HG02763 (cell line): ENCODE data around the gene RPL35.
"Not testable (repeated sequence)": the region's sequence is repeated elsewhere in the genome, so short reads cannot be mapped to it uniquely, and the experiment has no call there.

Experiments used
- ATAC-seq: cut with Tn5 transposase; IDR thresholded peaks from one replicate; pipeline ENCODE4 v1.9.1; 2021; ENCODE audit warnings: mild to moderate bottlenecking, moderate library complexity; ENCODE audit not compliant: unreplicated experiment

Gene RPL35

DNA sequence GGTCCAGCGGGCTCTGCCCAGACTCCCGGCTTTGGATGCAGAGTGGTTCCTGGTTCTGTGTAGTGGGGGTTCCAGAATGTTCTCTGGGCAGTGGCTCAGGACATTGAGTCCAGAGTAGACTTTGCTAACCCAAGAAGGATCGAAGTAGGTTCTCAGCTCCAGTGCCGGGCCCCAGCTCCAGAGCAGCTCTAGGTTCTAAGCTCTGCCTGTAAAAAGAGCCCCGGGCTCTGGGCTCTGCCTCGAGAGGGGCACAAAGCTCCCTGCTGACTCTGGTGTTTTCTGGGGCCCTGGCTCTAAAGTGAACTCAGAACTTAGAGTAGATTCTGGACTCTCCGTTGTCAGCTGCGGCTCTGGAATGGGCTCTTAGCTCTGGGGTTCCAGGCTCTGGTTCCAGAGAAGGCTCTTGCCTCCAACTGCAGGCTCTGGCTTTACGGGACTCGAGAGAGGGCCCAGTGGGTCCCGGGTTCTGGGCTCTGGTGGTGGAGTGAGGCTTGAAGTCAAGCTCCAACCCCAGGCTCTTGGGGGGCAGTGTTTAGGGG is 8.1 kb downstream of the RPL35 start:
- ATAC-seq: no peak

DNA sequence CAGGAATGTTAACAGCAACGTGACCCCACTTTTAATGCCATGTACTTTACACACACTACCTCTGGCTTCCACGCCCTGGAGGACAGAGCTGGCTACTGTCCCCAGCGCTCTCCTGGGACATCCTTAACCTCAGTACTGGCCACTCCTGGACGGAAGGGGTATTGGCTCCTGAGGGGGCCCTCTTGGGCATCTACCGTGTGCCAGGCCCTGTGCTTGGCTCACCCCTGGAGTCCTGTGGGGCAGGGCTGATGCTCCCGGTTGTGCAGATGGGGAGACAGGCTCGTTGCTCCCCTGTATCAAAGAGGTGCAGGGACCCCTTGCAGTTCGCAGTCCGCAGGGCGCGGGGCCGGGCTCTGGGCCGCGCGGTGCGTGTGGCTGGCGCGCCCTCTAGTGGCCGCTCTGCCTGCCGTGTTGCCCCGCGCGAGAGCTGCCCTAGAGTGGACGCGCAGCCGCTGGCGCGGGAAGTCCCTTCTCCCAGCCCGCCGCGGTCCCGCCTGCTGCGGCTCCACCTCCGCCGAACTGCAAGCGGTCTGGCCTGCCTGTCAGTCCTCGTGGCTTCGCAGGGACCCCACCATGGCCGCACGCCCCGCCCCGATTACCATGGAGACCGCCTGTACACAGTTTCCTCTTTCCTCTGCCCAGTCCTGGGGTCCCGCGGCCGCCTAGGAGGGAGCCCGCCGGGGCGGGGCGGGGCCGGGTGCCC is 8.8 kb downstream of the RPL35 start, which contains the start of gene WDR38:
WDR38 (plus strand) TSS at position 632 of the 703 bp plus-strand sequence. CDS start 72 bp downstream, outside the sequence.
- peak; percentile 62 for ATAC-seq

GRCh38 chr9:124852121-124852828 is 9.5 kb downstream of the RPL35 start:
- ATAC-seq: no peak

- ATAC-seq: no peak
These were observed 12.0 kb downstream of the RPL35 start for GRCh38 chr9:124849801-124850200.

GRCh38 chr9:124846969-124847368 is 14.8 kb downstream of the RPL35 start:
- no peak for ATAC-seq

- ATAC-seq: not testable (repeated sequence)
These were observed 15.3 kb downstream of the RPL35 start for GRCh38 chr9:124846467-124846866.

DNA sequence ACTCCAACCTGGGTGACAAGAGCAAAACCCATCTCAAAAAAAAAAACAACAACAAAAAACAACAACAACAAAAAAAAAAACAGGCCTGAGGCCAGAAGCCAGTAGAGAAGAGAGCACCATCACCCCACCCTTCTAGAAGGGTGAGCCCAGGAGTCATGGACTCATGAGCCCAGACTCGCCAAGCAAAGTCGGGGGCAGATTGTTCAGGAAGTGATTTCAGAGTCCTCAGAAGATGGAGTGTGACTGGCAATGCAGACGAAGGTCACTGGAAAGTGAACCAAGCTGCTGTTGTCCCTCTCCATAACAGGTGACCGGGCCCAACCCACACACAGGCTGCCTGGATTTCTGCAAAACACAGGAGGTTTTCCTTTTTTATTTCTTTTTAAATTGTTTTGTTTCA is 17.5 kb downstream of the RPL35 start:
- ATAC-seq: no peak

DNA sequence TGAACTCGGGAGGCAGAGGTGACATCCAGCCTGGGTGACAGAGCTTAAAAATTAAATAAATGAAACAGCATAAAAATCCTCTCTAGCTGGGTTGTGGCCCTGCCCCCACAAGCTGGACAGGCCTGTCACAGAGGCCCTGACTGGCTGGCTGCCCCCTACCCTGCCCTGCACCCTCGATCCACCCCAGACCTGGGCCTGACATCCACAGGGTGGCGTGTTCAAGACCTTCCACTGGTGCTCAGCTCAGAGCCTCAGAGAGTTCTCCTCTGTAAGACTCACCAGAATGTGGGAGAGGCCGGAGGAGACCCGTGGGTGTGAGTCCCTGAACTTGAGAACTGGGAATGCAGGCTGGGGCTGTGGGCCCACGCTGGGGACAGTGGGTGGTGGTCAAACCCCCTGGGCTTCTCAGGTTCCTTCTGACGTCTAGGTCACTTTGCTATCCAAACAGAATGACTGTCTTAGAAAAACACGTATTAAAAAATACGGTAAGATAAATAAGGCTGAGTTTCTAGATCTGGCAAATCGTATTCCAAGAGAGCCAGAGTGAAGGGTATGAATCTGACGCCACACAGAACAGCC is 18.2 kb downstream of the RPL35 start:
- no peak for ATAC-seq

DNA sequence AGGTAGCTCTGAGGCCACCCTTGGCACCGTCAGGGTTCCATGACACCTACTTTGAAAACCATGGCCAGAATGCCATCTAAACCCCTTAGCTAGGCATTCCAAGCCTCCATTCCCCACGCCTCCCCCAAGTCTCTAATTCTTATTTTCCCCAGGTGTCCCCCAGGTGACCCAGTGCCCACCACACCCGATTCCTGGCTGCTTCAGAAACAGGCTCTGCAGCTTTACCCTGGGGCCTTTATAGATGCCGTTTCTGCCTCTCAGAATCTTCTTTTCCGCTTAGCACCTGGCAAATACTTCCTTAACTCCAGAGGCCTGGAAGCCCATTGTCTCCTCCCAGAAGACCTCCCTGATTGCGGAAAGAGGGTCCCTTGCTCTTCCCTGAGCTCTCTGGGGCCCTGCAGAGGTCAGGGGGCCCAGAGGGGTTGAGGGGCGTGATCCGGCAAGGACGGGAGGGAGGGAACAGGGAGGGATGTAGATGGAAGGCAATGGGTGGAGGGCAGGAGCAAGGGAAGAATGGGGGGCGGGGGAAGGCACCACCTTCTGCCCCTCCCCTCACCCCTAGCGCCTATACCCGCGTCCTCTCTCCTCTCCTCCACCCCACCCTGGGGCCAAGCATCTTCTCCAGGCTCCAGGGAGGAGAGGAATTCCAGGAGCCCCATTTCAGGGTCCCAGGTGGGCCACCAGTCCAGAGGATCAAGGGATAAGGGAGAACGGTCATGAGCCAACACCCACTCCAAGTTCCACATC is 20.5 kb downstream of the RPL35 start:
- no peak for ATAC-seq

GRCh38 chr9:124840300-124840833 is 21.4 kb downstream of the RPL35 start:
- ATAC-seq: no peak

DNA sequence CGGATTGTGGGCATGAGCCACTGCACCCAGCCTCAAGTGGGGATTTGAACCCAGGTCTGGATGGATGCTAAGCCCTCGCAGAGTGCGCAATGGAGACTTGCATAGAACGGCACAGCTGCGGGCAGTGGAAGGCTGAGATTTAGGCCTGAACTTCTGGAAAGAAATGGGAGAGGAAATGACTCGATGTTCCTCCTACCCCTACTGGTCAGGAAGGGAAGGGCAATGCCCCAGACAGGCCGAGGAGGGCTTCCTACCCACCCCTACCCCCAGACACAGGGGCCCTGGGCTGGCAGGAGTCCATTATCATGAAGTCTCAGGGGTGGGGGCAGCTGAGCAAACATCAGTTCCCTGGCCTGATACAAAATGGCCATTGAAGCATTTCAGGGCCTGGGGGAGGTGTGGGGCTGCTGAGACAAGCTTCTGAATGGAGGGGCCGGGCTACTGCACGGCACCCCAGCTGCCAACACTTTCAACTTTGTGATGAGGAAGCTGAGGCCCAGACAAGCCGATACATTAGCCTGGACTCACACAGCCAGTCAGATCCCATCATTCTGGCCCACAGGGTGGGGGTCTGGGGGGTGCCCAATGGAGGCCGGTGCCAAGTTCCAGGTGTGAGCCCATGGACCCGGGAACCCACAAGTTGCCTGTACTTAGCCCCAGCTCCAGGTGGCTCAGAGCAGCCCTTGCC is 22.0 kb downstream of the RPL35 start:
- ATAC-seq: no peak

DNA sequence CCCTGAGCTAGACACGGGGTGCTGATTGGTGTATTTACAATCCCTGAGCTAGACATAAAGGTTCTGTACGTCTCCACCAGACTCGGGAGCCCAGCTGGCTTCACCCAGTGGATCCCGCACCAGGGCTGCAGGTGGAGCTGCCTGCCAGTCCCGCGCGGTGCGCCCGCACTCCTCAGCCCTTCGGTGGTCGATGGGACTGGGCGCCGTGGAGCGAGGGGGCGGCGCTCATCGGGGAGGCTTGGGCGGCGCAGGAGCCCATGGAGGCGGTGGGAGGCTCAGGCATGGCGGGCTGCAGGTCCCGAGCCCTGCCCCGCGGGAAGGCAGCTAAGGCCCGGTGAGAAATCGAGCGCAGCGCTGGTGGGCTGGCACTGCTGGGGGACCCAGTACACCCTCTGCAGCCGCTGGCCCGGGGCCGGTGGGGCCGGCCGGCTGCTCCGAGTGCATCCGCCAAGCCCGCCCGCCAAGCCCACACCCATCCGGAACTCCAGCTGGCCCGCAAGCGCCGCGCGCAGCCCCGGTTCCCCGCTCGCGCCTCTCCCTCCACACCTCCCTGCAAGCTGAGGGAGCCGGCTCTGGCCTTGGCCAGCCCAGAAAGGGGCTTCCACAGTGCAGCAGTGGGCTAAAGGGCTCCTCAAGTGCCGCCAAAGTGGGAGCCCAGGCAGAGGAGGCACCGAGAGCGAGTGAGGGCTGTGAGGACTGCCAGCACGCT is 23.0 kb downstream of the RPL35 start:
- not testable (repeated sequence) for ATAC-seq

- not testable (repeated sequence) for ATAC-seq
These were observed 23.6 kb downstream of the RPL35 start for GRCh38 chr9:124838132-124838531.

DNA sequence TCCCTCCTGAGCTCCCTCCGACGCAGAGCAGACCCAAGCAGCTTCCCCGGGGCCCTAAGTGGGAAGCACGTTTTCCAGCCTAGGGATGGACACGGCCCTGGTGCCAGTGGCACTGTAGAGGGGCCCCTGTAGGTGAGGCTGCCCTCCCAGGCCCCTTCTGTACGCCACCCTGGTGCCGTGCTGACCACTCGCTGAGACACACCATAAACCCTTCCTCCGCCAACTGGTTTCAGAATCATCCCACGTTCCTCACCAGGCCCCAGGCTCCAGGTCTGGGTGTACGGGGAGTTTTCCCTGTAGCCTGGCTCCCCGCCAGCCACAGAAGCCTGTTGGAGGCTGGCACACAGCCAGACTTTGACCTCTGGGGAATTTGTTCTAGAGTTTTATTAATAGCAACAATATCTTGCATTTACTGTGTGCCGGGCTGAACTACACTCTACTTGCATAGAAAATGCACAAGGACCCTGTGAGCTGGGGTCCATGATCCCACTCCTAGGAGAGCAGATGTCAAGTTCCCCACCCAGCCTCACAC is 26.7 kb downstream of the RPL35 start:
- no peak for ATAC-seq

- no peak for ATAC-seq
These were observed 27.2 kb downstream of the RPL35 start for GRCh38 chr9:124834591-124834990.

- ATAC-seq: no peak
These were observed 30.0 kb downstream of the RPL35 start for GRCh38 chr9:124831642-124832364.

GRCh38 chr9:124830593-124830992 is 31.2 kb downstream of the RPL35 start:
- ATAC-seq: no peak

GRCh38 chr9:124829334-124829669 is 32.5 kb downstream of the RPL35 start:
- ATAC-seq: no peak
